Kidney glomerular epithelial cell (primary cell): ENCODE results near the gene IPO5.
A peak's percentile ranks its signal among the peaks of the same experiment; 100 is the strongest.
"Not testable (repeated sequence)": the region's sequence is repeated elsewhere in the genome, so short reads cannot be mapped to it uniquely, and the experiment has no call there.

Source experiments
- DNase-seq: peaks from one replicate; lab custom pipeline; 2025; lab: John Stamatoyannopoulos, UW

IPO5 gene

DNA sequence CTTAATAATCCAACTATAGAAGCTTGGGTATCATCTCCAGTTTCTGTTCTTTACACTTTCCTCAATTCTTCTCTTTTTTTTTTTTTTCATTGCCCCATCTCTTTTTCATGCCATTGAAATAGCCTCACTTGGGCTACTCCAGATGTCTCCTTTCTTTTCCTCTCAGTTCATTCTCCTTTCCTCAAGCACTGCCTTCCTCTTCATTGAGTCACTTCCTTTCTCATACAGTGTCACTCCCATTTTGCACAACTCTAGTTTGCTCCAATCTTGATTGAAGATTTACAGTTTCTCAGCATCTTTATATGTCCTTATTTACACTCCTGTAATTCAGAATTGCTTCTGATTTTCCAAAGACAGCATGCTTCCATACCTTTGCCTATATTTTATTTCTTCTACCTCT lies 61.3 kb downstream of the IPO5 start:
- no peak for DNase-seq

DNA sequence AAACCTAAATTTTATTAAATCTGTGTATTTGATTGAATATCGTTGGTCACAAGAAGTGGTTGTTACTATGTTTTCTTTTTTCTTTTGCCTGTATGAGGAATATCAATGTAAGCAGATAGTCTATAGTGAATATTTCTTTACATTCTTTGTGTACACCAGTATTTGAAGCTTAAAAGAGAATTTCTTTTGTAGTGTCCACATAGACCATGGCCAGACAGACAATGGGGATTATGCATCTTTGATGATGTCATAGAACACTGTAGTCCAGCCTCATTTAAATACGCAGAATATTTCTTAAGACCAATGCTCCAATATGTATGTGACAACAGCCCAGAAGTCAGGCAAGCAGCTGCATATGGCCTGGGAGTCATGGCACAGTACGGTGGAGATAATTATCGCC lies 64.8 kb downstream of the IPO5 start:
- no peak for DNase-seq

DNA sequence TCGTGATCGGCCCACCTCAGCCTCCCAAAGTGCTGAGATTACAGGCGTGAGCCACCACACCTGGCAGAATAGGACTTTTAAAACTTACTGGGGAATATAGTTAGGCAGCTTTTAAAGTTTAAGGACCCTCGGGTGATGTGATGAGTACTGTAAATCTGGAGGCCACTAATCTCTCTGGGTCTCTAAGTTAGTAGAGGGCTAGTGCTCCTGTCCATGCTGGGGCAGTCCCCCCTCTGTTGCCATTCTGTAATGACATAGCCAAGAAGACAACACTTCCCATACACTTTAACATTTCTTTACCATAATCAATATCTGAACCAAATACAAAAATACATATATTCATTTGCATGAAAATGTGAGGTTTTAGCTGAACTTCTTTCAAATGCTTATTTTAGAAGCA lies 65.7 kb downstream of the IPO5 start:
- DNase-seq: no peak

DNA sequence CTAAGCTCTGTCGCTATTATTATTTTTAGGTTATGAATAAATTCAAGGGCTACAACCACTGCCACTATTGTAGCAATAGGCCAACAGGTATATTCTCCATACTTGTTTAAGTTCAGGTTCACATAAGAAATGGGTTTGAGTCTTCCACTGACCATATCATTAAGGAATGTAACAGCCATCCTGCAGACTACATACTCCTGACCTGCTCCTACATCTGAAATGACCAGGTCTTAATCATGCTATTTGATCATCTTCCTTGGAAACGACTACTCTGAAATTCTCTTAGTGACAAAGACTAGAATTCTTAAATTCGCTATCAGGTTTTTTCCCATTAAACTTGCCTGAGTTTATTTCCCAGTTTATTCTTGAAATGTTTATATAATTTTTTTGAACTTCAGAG lies 66.8 kb downstream of the IPO5 start:
- no peak for DNase-seq

DNA sequence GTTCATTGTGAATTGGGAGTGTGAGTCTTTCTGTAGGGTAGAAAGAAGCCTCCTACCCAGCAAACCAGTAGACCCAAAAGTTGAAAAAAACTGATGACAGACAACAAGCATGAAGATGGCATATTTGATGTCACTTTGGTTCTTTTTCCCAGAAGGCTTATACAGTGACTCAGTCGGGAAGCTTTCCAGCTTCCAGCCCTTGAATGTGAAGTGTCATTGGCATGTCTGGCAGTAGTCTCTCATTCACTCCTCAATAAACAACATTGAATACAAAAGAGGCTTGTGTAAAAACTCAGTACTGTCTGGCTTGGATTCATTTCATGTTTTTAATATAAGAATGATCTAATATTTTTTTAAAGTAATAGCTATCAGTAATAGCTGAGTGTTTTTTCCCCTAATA lies 68.7 kb downstream of the IPO5 start:
- DNase-seq: peak; percentile 15

DNA sequence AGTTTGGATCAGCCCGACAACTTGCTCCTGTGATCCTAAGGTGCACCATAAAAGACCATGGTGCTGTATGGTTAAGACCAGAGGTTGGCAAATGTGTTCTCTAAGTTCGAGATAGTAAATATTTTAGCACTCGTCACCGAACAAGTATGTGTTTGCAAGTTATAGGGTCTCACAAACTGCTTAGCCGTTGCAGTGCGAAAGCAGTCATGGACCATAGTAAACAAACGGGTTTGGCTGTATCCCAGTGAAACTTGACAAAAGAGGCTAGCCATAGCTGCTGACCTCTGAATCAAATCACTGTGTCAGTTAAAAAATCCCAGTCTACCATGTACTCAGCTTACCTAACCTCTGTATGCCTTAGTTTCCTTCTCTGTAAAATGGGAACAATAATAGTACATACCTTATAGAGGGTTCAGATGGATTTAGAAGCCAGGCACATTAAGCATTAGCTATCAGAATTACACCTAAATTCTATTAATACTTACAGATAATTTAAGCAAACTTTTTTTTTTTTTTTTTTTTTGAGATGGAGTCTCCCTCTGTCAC lies 72.1 kb downstream of the IPO5 start:
- no peak for DNase-seq

DNA sequence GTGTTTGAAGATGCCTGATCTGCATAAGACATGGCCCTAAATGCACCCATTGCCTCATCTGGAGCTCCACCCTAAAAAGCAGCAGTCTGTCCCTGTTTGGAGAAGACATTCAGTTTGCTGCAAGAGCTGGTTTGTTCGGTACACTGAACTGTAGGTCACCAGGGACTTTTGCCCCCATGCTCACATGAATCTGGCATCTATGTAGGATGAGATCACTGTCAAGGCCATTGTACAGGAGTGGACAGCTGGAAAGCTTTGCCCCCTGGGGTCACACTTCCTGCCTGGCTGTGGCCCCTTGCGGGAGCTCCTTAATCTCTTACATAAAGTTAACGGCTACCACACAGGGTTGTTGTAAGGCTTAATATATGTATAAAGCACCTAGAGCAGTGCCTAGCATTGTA lies 73.0 kb downstream of the IPO5 start:
- DNase-seq: no peak

DNA sequence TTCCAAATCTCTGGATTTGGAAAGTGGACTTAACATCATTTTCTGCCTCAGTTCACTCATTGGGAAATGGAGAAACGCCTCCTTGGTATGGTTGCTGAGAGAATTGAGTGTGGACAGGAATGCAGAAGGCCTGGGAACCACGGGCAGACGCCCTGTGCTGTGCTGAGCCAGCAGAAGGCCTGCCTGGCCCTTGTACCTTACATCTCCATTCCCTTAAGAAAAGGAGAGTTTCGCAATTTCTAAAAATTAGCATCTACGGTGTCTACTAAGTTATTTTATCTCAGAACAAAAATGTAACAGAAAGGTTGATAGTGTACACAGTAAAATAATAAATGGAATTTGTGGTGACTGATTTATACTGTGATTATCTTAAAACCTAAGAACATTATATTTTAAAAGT lies 78.7 kb downstream of the IPO5 start:
- DNase-seq: no peak

DNA sequence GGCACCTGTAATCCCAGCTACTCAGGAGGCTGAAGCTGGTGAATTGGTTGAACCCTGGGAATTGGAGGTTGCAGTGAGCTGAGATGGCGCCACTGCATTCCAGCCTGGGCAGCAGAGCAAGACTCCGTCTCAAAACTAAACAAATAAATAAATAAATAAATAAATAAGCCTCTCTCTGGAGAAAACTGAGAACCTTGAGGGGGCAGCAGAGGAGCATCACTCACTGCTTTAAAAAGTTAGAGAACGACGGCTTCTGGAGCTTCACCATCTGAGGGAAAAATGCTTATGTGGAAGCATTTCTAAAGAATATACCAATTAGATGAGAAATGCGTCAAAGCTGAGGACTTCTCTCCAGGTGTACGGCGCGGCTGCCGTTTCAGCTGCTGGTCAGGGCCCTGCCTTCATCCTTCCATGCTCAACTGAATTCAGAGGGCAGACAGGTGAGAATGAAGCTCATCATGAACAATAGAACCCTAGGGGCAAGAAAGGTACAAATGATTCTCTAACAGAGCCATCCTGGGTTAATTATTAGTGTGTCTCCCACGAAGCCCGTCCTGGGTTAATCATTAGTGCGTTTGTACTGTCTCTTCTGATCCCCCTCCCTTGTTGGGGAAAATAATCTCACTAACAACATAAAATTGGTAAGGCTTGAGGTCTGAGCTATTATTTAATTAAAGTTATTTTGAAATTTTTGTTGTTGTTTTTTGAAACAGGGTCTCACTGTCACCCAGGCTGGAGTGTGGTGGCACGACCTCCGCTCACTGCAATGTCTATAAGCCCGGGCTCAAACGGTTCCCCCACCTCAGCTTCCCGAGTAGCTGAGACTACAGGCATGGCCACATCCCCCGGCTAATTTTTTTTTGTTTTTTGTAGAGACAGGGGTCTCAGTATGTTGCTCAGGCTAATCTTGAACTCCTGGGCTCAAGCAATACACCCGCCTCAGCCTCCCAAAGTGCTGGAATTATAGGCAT lies 80.1 kb downstream of the IPO5 start:
- DNase-seq: peak; percentile 84

DNA sequence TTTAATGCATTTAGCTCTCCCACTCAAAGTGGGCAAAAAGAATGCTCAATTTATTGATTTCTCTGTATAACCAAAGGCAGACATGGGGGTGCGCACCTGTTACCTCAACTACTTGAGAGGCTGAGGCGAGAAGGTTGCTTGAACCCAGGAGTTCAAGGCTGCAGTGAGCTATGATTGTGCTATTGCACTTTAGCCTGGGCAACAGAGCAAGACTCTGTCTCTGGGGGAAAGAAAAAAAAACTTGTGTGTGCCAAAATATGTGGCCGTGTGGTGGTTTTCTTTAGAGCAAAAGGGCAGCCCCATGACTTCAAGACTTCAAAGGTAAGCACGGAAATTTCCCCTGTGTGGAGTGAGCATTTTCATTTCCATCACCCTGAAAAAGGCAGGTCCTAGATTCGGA lies 81.9 kb downstream of the IPO5 start:
- no peak for DNase-seq

DNA sequence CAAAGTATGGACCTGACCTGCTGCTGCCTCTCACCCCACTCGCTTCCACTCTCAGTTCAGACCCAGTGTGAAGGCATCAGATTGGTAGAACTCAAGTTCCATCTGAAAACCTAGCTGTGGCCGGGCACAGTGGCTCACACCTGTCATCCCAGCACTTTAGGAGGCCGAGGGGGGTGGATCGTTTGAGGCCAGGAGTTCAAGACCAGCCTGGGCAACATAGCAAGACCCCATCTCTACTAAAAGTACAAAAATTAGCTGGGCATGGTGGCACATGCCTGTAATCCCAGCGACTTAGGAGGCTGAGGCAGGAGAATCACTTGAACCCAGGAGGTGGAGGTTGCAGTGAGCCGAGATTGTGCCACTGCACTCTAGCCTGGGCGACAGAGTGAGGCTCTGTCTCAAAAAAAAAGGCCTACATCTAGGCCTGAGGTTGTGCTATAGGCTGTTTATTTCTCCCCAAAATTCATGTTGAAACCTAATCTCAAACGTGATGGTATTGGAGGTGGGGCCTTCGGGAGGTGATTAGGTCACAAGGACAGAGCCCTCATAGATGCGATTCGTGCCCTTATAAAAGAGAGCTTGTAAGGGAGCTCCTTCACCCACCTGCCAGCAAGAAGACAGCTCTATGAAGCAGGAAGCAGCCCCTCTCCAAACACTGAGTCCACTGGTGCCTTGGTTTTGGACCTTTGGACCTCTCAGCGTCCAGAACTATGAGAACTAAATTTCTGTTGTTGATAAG lies 83.3 kb downstream of the IPO5 start:
- DNase-seq: not testable (repeated sequence)

DNA sequence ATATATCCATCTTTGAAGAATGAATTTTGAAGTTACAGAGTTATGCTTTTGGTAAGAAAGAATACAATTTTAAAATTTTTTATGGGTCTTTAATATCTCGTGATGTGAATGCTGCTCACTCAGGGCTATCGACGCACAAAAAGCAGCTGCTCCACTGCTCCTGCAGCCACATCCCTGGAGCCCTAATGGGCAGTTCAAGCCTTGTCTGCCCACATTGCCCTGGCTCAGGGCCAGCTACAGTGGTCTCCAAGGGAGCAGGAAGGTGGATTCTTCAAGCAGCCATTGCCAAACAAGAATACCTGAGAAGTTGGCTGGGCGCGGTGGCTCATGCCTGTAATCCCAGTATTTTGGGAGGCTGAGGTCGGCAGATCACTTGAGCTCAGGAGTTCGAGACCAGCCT lies 85.8 kb downstream of the IPO5 start:
- DNase-seq: no peak

DNA sequence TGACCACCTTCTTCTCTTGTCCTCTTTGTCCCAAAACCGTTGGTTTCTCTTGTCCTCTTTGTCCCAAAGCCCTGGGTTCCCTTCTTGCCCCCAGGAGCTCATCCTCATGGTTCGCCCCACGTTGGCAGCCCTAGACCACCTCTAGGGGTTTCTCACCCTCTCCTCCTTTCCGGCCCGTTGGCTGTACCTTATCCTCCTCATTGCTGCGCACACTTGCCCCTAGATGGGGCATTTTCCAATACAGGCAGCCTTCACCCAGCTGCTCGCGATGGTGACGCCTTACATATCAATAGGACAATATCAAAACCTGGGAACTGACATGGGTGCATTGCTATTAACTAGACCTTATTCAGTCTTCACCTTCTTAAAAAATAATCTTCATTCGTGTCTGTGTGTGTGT lies 86.5 kb downstream of the IPO5 start:
- no peak for DNase-seq

DNA sequence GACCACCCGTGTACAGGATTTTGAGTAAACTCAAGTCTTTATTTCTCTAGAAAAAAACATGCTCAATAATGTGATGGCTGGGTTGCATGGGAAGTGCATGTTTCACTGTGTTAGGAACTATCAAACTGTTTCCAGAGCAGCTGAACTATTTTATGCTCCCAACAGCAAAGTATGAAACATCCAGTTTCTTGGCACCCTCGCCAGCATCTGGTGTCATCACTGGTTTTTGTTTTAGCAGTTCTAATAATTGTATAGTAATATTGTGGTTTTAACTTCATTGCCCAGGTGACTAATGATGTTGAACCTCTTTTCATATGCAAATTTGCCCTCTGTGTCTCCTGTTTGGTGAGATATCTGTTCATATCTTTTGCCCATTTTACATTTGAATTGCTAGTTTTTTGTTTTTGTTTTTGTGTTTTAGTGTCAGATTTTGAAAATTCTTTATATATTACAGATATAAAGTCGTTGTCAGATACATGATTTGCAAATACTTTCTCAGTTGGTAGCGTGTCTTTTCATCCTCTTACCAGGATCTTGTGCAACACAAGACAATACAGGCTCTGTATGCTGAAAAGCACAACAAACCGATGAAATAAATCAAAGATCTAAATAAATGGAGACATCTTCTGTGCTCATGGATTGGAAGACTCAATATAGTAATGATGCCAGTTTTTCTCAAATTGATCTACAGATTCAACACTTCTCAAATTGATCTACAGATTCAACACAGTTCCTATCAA lies 87.8 kb downstream of the IPO5 start:
- no peak for DNase-seq

DNA sequence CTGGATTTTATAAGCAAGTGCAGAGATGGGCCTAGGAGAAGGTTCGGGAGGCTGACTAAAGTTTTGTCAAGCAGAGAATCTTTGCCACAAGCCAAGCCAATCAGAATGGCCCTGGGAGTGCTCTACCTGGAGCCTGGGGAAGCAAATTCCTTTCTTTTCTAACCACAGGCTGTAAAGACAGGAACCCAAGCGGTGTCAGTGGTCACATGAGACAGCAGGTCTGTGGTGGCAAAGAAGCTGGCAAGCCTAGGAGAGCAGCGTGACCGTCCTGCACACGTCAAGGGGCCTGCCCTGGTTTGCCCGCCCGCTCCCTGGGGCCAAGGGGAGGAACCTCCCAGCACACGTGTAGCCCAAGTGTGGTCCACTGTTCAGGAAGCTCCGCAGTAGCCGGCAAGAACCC lies 90.8 kb downstream of the IPO5 start:
- DNase-seq: no peak

DNA sequence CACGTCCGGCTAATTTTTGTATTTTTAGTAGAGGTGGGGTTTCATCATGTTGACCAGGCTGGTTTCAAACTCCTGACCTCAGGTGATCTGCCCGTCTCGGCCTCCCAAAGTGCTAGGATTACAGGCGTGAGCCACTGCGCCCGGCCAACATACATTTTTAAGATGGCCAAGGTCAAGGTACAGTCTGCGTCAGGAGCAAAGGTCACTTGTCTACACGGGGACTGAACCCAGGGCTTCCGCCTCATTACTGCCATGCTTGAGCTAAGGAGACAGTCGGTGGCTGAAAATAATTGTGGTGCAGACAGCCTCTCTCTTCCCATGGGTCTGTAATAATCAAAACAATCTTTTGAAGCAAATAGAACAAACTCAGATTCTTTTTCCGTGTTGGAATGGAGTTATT lies 94.3 kb downstream of the IPO5 start:
- DNase-seq: not testable (repeated sequence)

DNA sequence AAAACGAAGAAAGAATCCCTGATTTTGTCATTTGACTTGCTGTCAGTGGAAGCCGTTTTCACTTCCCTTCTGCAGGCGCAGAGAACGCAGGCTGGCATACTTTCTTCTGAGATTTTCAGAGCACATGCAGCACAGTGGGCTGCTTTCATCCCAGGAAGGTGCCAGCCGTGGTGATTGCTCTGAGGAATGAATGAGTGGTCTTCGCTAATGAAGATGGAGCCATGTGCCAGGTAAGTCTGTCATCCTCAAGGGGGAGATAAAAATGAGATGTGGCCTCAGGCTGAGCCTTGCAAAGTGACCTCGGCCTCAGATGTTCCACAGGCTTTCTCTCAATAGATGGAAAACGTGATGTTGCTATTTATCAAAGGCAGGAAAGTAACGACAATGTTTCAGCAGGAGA lies 94.8 kb downstream of the IPO5 start:
- no peak for DNase-seq

DNA sequence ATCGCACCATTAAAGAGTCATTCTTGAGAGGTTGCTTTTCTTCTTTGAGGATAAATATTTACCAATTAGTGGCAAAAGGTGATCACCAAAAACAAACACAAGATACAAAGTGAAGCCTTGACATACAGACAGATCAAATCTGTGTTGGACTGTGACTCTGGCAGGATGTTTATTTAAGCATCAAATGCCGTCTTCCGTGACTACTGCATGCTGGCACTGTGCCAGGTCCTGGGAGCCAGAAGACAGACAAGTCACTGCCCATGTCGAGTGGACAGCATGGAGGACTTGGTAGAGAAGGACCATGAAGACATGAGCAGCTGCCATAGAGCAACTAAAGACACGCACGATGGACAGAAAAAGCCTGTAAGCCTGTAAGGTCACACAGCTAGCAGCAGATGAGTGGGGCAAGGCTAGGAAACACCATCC lies 96.6 kb downstream of the IPO5 start:
- DNase-seq: peak; percentile 41

DNA sequence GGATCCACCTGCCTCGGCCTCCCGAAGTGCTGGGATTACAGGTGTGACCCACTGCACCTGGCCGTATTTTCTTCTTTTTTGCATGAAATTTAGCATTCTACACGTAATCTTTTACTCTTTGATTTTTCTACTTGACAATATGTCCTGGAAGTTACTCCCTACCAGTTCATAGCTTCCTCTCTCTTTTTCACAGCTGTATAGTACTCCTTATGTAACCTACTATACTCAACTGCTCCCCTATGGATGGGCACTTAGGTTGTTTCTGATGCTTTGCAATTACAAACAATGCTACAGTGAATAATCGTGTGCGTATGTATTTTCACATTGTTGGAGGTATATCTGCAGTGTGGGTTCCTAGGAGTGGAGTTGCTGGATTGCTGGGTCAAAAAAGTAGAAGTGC lies 98.9 kb downstream of the IPO5 start:
- no peak for DNase-seq

DNA sequence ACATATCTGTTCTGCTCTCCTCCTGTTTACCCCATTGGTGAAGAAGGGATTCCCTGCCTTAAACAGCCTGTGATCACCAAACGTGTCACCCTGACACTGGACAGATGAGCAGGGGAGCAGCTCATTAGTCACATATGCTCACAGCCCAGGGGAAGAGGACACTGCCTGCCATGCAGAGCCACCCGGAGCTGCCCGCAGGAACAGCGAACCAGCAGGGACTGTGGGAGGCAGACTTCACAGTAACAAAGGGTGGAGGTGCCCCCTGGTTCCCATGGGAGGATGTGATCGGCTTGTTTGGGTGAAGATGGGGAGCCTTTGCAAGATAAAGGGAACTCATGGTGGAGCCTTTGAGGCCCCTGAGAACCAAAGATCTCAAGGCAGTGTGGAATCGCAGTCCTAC lies 100.8 kb downstream of the IPO5 start:
- DNase-seq: no peak

DNA sequence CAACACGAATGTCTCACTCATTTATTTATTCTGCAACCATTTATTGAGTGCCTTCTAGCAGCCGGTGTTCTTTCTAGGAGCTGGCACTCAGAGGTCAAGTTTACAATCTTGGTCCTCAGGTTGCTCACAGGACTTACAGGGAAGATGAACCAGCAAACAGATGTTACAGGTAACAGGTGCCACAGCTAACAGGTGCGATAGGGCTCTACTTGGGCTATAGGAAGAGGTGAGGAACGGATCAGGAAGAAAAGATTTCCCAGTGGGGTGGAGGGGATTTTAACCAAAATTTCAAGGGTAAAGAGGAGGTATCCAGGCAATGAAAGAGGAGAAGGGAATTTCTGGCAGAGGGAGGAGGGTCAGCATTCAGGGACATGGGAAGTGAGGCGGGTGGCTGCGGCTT lies 102.1 kb downstream of the IPO5 start:
- DNase-seq: no peak

DNA sequence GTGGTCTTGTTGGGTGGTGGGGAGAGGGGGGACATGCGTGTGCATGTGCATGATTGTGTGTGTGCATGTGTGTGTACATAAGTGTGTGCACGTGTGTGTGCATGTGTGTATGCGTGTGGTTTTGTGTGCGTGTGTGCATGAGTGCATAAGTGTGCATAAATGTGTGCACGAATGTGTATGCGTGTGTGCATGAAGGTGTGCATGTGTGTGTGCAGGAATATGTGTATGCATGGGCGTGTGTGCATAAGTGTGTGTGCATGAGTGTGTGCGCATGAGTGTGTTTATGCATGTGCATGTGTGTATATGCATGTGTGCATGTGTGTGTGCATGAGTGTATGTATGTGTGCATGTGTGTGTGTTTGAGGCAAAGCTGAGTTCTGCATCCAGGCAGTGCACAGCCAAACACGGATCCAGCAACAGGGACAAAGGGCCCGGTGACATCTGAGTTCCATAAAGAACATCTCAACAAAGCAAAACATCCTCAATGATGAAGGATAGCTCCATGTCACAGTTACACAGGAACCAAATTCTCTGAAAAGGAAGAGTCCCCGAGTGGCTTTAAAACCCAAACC lies 103.5 kb downstream of the IPO5 start:
- no peak for DNase-seq
